Choroid plexus epithelial cell (primary cell): ENCODE data around the gene CTNNA3.
"Not testable (repeated sequence)": the region's sequence is repeated elsewhere in the genome, so short reads cannot be mapped to it uniquely, and the experiment has no call there.

Experiments
- DNase-seq: peaks from one replicate; pipeline ENCODE4 v3.0.0-alpha.2; 2010; ENCODE audit warnings: low read depth
- H3K4me3 ChIP-seq: 2 replicates; pipeline ENCODE4 v1.5.1; 2011; ENCODE audit warnings: low read depth, mild to moderate bottlenecking, control low read depth, low read length, moderate library complexity
- CTCF ChIP-seq: conservative IDR thresholded peaks from 2 replicates; pipeline ENCODE4 v1.5.1; 2011; ENCODE audit warnings: low read depth, mild to moderate bottlenecking, control low read depth, inconsistent platforms, low read length, moderate library complexity

The CTNNA3 gene

GRCh38 chr10:67696029-67696428 is at the start of gene CTNNA3:
Gene CTNNA3 (minus strand): TSS chr10:67696195.
- TF ChIP-seq CTCF, result no peak
- H3K4me3 ChIP-seq, result no peak within 1 kb of the TSS
- no peak for DNase-seq

GRCh38 chr10:67735430-67735829 is 39.4 kb upstream of the CTNNA3 start:
- no peak for DNase-seq
- no peak overlapping the region for H3K4me3 ChIP-seq
- no peak for TF ChIP-seq CTCF

- no peak for TF ChIP-seq CTCF
- DNase-seq, result no peak
- no peak overlapping the region for H3K4me3 ChIP-seq
These were observed 37.5 kb upstream of the CTNNA3 start for GRCh38 chr10:67733511-67733910.

- no peak overlapping the region for H3K4me3 ChIP-seq
- TF ChIP-seq CTCF, result no peak
- DNase-seq, result no peak
These were observed 29.6 kb upstream of the CTNNA3 start for GRCh38 chr10:67725567-67725966.

- H3K4me3 ChIP-seq, result no peak overlapping the region
- TF ChIP-seq CTCF, result no peak
- no peak for DNase-seq
These were observed 27.6 kb upstream of the CTNNA3 start for GRCh38 chr10:67723601-67724000.

- no peak overlapping the region for H3K4me3 ChIP-seq
- no peak for DNase-seq
- TF ChIP-seq CTCF, result no peak
These were observed 26.1 kb upstream of the CTNNA3 start for GRCh38 chr10:67722113-67722512.

GRCh38 chr10:67716455-67716854 is 20.5 kb upstream of the CTNNA3 start:
- H3K4me3 ChIP-seq, DNase-seq: not testable (repeated sequence)

GRCh38 chr10:67705921-67706320 is 9.9 kb upstream of the CTNNA3 start:
- DNase-seq, result no peak
- no peak for TF ChIP-seq CTCF
- H3K4me3 ChIP-seq, result no peak overlapping the region

GRCh38 chr10:67699613-67700270 is 3.7 kb upstream of the CTNNA3 start:
- not testable (repeated sequence) for DNase-seq, H3K4me3 ChIP-seq
